CD4-positive, alpha-beta T cell treated with Interleukin-15 for 4 hours (primary cell): Measurements from ENCODE around the gene SSU72.

Source experiments
- DNase-seq: peaks from one replicate; pipeline ENCODE4 v3.0.0-alpha.2; 2020; ENCODE audit warnings: low spot score

SSU72 gene

DNA sequence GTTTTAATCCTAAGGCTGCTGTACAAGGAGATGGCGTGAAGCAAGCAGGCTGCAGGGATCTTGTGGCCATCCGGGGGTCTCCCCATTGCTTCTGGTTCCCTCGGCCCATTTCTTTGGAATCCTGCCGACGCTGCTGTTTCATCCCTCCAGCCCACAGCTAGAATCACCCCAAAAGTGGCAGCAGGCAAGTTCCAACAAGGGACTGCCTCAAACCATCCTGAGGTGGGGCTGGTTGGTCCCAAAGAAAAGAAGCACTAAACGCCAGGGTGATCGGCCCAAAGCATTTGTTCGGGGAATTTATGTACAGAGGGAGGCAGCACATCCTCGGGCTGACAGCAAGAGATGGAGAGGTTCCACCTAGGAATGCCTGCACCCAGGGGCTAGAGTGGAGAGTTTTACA lies 36.1 kb upstream of the SSU72 start:
- no peak for DNase-seq

DNA sequence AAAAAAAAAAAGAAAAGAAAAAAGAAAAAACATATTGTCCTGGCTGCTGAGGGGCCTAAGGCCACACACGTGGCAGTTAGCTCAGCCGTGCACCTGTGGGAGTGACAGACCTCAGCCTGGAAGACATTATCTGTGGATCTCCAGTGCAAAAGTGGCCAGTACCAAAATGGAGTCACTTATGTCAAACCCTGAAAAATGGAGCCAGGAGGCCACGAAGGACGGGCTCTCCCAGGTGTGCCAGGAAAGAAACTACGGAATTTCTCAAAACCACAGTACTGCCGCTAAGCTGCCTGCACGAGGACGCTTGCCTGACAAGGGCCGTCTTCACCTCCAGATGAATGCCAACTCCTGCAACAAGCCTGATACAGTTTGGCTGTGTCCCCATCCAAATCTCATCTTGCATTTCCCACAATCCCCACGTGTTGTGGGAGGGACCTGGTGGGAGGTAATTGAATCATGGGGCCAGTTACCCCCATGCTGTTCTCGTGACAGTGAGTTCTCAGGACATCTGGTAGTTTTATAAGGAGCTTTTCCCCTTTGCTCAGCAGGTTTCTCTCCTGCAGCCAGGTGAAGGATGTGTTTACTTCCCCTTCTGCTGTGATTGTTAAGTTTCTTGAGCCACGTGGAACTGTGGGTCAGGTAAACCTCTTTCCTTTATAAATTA lies 35.3 kb upstream of the SSU72 start:
- no peak for DNase-seq

DNA sequence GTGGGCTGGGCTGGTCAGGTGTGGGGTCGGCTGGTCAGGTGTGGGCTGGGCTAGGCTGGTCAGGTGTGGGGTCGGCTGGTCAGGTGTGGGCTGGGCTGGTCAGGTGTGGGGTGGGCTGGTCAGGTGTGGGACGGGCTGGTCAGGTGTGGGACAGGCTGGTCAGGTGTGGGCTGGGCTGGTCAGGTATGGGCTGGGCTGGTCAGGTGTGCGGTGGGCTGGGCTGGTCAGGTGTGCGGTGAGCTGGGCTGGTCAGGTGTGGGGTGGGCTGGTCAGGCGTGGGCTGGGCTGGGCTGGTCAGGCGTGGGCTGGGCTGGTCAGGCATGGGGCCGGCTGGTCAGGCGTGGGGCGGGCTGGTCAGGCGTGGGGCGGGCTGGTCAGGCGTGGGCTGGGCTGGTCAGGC lies 31.6 kb upstream of the SSU72 start:
- no peak for DNase-seq

DNA sequence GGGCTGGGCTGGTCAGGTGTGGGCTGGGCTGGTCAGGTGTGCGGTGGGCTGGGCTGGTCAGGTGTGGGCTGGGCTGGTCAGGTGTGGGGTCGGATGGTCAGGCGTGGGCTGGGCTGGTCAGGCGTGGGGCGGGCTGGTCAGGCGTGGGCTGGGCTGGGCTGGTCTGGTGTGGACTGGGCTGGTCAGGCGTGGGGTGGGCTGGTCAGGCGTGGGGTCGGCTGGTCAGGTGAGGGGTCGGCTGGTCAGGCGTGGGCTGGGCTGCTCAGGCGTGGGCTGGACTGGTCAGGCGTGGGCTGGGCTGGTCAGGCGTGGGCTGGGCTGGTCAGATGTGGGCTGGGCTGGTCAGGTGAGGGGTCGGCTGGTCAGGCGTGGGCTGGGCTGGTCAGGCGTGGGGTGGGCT lies 31.1 kb upstream of the SSU72 start:
- DNase-seq = no peak

DNA sequence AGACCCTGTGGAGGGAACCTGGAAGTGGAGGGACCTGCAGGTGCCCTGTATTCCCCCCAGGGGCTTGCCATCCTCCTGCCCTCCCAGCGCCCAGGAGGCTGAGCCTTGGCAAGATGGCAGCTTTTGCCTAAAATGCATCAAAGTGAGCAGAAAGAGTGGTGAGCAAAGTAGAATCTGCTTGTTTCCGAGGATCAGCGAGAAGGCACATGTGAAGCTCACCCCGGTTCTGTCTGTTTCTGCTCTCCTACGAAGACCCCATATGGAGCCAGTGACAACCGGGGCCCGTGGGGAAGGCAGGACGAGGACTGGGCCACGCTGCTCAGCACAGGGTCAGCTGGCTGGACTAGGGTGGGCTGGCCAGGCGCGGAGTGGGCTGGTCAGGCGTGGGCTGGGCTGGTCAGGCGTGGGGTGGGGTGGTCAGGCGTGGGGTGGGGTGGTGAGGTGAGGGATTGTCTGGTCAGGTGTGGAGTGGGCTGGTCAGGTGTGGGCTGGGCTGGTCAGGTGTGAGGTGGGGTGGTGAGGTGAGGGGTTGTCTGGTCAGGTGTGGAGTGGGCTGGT lies 30.4 kb upstream of the SSU72 start:
- DNase-seq = no peak

- no peak for DNase-seq
Observed at GRCh38 chr1:1604374-1605033, 29.8 kb upstream of the SSU72 start.

- no peak for DNase-seq
Observed at GRCh38 chr1:1603671-1604373, 29.2 kb upstream of the SSU72 start.

DNA sequence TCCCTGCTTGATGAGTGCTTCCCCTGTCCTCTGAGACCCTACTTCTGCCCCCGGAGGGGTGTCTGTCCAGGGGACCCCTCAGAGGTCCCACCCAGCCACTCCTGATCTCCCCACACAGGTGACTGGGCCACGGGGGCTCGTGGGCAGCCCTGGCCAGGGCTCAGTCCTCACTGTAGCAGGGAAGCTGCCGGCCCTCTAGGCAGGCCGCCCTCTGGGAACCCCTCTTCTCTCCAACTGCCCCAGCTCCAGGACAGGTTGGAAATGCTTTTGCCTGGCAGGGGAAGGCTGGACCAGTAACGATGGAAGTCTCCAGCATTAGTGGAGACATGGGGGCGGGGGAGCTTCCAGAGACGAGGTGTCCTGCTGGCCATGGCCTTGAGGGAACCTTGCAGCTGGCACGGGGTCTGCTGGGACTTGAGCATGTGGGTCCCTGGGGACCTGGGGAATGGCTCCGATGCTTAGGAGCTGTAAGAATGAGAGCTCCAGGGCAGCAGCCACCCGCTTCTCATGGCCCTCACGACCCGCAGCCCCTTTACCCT lies 28.4 kb upstream of the SSU72 start:
- no peak for DNase-seq

DNA sequence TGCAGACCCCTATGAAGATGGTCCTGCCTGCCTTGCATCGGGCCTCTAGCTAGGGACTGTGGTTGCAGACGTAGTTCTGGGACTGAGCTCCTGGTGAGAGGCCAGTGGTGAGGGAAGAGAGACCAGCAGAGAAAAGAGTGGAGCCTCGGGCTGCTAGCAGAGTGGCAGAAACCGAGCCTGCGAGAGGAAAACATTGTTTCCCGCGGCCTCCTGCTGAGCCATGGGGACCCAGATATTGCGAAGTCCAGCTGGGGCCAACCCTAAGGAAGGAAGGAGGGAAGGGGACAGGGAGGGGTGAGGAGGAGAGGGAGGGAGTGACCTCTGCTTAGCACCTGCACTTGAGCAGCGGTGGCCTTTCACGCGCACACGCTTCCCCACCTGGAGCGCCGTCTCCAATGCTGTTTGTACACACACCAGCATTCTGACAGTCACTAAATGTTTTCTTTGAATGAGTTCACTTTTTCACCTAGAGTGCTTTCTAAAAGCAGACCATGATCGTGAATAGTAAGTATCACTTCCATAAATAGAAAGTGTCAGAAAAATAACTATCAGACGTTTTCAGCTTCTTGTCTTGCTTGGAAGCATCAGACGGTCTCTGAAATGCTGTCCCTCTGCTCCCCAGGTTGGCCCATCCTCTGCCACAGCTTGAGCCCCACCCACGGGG lies 27.8 kb upstream of the SSU72 start:
- DNase-seq = no peak

DNA sequence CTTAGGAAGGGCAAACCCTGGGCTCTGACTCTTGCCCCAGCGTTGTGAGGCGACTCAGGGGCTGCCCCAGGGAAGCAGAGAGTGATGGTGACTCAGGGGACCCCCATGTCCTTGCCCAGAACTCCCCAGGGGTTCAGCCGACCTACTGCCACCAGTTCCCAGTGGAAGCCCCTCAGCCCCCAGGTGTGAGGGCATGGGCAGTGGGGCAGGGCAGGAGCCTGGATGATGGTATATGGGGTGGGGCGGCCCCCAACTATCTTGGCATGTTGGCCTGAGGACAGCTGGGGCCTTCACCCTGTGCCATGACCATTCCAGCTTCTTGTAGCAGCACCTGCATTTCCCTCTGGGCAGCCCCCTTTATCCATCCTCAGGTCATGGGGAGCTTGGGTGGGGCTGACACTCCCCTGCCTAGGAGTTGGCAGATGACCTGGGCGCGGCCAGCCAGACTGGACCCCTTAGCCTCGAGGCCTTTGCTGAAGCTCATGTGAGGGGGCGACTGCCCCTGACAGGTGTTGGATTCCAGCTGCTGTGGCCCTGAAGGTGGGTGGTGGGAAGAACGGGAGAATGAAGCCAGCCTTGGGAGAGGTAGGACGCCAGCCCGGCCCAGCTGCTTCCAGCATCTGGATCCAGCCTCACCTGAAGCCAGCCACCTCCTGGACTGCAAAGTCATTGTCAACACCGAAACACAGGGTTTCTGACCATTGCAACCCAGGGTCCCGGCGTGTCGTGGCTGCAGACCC lies 27.1 kb upstream of the SSU72 start:
- no peak for DNase-seq

GRCh38 chr1:1600861-1601563 lies 26.3 kb upstream of the SSU72 start:
- no peak for DNase-seq

DNA sequence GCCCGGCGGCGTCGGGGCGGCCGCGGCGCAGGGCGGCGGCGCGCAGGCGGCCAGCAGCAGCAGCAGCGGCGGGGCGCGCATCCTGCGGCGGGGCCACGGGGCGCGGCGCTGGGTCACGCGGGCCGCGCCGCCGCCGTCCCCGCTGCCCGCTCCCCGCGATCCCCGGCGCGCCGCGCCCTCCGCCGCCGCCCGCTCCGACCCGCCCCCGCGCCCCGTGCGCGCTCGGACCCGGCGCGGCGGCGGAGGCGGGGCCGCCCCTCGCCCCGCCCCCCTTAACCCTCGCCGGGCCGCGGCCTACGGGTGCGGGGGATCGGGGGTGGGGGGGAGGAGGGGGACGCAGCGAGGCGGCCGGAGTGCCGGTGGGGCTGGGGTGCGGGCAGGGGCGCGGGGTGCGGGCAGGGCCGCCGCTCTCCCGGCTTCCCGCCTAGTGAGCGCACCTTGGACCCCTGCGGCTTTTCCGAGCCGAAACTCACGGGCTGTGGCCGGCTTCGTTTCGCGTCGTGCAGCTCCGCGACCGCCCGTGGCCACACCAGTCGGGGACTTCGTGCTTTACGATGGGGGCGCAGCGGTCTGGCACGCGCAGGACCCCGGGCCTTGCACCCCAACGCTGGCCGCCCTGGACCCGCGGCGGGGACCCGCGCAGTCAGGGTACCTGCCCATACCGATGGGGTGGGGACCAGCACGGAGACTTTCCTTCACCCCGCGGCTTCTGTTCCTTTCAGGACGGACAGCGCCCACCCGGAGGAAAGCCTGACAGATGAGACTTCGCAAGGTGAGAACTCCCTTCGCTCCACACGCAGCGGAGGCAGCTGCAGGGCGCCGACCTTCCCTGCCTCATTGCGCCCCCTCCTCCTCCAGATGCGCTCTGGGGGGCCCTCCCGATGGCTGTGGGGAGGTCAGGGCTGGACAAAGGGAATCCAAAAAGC lies 25.5 kb upstream of the SSU72 start, which contains the start of gene FNDC10:
Gene FNDC10, minus strand, starts transcription at position 201 of the 926 bp plus-strand sequence. Its CDS starts 120 bp downstream, at position 81.
- no peak for DNase-seq

DNA sequence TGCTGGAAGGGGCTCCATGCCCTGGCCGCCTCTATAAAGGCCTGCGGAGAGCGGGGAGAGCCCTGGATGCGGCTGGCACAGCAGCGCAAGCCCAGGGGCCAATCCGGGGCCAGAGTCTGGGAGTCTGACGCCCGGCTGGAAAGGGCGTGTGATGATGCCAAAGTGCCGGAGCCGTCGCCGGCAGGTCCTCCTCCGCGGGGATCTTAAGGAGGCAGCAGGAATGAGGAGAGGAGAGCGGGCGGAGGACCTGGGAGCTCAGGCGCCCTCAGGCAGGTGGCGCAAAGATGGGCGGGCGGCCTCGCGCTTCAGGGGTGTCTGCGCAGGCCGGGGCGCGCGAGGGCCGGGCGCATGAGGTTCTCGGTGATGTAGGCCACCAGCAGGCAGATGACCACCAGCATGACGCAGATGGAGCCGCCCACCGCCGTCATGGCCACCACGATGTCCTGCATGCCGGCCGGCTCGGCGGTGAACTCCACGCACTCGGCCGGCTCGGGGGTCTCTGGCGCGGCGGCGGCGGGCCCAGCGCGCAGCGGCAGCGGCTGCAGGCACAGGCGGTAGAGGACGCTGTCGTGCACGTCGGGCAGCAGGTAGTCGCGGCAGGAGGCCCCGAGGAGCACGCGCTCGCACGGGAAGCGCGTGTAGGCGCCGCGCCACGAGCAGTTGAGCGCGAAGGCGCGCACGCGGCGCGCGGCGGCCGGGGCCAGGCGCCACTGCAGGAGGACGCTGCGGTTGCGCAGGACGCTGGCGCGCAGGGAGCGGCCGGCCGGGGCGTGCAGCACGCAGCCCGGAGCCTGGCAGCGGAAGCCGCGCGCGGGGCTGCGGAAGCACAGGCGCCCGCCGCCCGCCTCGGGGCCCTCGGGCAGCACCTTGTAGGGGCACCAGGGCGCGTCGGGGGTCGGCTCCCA lies 24.6 kb upstream of the SSU72 start:
- peak; percentile 29 for DNase-seq

DNA sequence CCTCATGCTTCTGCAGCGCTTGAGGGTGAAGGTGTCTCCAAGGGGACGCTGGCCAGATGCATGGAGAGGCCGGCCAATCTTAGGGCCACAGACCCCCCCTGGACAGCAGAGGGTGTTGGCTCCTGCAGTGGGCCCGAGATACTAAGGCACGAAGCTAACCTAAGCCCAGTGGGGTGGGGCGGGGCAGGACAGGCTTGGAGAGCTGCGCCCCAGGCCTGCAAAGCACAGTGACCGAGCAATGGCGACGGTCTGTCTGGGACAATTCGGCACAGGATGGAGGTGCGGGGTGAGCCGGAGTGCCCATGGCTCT lies 24.0 kb upstream of the SSU72 start:
- DNase-seq = no peak

- DNase-seq = no peak
Observed at GRCh38 chr1:1598051-1598719, 23.5 kb upstream of the SSU72 start.

GRCh38 chr1:1597275-1597930 lies 22.7 kb upstream of the SSU72 start:
- DNase-seq = no peak

- no peak for DNase-seq
Observed at GRCh38 chr1:1596493-1597274, 22.0 kb upstream of the SSU72 start.
